Ecto neural progenitor cell (in vitro differentiated cells): ENCODE data around the gene MAD2L1BP.

Experiments
- DNase-seq: peaks from one replicate; pipeline ENCODE4 v3.0.0-alpha.2; 2018; ENCODE audit warnings: low spot score

The MAD2L1BP gene

DNA sequence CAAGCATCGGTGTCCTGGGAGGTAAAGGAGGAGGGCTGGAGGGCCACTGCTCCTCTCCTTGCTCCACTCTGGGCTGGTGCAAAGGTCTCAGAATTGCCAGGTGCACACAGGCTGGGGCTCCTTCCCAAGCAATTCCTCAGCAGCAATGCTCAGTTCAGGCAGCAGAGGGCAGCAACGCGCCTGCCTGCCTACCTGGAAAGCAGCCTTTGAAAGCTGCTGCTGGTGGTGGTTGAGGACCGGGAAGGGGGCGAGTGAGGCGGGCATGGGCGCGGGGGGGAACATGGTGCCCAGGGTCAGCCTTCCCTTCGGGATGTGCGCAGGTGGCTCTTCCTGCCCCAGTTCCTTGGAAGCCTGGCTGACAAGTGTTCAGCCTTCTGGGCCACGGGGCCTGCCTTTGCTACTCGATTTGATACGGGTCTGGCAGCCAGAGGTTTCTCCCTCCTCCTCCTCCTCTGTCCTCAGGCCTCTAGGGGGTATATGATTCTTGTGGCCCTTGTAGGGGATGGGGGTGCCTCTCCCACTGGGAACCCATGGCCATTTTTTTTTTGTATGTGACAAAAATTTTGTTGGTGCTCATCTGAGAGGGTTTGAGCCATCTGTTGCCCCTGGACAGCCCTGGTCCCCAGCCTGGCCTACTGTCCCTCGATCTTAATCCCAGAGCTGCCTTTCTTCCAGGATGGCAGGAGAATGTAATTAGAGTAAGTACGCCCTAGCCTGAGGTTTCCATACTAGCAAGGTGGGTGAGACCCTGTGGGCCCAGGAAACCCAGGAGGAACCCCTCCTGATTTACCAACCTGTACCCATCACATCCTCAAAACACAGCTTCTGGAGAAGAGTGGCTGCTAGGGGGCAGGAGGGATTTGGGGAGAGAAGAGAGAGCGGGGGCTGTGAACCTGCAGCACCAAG lies 31.9 kb downstream of the MAD2L1BP start:
- DNase-seq: peak; percentile 91

DNA sequence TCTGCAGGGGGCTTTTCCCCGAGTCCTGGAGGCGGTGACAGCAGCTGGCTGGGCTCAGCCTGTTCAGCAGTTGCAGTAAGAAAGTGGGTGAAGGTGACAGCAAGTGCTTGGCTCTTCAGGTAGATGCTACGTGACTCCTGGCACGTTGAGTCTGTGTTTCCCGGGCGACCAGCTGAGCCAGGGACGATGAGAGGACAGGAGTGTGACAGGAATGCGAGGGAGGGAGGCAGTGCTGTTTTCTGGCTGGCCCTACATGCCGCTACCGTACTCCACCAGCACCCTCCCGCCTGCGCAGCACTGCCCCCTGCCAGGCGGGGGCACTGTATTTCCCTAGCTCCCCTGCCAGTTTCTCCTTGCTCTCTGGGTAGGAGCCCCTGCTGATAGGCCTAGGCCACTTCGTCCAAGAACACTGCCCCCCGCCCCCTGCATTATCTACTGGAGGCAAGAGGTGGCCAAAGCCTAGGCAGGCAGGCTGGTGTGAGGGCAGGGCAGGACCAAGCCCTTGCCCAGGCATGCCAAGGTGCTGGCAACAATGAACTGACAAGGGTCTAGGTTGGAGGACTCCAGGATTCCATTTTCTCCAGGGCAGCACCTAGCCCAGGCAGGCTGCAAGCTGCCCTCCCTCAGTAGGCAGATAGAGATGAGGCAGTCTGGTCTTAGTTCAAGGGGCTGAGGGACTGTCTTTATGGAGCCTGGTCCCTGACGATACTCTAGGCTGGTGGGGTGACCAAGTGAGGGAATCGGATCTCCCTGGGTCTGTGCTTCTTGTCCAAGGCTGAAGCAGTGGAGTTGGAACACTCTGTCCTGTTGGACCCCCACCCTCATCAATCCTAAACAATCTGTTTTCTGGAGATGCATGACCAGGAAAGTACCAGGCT lies 32.8 kb downstream of the MAD2L1BP start:
- peak; percentile 77 for DNase-seq

DNA sequence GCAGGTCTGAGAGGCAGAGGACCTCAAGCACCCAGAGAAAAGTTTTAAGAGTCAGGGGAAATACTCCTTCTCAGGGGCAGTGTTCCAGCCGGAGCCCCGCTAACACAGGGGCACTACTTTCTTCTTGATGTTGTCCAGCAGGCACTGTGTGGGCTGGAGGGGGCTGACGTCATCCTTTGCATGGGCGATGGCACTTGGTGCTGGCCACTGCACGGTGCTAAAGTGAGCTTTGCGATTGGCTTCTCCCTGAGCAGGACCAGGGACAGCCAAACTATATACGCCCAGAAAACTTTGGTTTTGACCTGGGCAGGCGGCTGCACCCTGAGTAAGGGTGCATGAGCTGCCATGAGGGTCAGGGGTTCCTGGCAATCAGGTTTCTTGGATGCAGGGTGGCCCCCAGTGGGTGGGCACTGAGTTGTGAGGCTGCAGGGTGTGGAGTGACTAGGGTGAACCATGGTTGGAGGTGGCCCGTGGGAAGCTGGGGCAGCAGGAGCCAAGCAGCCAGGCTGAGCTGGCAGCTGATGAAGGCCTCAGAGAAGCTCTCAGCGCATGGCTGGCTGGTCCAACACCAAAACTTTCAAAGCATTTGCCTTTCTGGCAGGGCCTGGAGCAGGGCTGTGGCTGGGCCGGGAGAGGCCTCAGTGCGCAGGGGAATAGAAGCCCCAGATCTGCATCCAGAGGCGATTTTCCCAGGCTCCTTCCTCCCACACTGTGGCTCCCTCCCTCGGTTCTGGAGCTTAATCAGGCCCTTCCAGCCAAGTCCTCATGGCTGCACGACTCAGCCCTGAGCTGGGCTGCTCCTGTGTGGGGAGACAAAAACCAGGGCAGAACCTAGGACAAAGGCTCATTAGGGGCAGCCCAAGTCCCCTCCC lies 33.6 kb downstream of the MAD2L1BP start:
- DNase-seq: no peak

DNA sequence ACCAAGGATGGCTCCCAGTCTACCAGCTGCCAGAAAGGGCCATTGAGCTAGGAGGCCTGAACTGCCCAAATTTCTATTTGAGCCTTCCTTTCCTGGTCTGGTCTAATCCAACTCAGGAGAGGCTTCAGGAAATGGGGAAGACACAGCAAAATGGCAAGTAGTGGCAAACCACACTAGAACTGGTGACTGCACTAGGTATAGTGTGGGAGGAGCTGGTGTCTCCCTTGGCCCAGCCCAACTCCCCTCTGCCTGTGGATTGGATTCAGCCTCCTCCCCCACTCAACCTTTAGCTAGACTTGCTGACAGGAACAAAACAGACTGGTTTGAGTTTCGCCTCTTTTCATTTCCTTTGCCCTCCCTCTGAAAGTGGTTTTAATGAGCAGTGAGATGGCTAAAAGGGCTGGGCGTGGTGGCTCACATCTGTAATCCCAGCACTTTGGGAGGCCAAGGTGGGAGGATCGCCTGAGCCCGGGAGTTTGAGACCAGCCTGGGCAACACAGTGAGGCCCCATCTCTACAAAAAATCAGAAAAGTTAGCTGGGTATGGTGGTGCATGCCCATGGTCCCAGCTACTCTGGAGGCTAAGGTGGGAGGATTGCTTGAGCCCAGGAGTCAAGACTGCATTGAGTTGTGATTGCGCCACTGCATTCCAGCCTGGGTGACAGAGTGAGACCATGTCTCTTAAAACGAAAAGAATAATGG lies 34.4 kb downstream of the MAD2L1BP start:
- DNase-seq: no peak

DNA sequence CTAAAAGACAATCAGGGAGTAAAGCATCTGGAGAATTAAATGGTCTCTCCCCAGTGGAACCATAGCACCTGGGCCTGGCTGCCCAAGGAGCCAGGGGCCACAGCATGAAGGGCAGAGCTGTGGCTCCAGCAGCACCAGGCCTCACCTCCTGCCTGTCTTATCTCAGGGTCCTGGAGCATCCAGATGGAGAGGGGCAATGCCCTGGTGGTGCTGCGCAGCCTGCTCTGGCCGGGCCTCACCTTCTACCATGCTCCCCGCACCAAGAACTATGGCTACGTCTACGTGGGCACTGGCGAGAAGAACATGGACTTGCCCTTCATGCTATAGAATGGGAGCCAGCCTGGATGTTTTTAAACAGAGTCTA lies 35.0 kb downstream of the MAD2L1BP start:
- no peak for DNase-seq

DNA sequence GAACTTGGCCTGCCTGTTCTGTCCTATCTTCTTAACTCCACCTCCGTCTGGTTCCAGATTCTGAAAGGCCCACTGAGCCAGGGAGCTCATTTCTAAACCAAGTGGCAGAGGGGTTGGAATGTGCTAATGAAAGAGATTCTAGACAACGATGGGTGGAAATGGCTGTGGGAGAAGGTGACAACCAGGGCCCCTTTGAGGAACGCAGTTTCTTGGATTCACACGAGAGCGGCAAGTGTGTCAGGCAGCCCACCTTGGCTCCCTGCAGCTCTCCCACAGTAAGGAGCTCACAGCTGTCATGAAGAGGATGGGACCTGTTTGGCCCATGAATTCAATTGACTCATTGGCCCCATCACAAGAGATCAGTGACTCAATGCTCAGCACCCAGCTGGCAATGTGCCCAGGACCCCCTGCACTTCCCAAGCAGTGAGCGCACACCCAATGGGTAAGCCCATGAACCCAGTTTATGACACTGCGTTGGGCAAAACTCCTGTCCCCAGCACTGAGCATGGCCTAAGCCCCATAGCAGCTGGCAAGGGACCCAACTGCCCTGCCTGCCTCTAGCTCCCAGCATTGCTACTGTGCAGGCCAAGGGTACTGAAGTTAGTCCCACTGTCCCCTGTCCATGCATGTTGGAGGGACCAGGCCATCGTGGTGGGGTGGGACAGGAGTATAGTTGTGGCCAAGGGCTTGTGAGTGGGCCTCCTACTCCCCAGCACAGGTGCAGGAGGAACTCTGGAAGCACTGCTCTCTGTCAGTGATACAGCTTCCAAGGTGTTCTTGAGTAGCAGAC lies 35.6 kb downstream of the MAD2L1BP start:
- no peak for DNase-seq

DNA sequence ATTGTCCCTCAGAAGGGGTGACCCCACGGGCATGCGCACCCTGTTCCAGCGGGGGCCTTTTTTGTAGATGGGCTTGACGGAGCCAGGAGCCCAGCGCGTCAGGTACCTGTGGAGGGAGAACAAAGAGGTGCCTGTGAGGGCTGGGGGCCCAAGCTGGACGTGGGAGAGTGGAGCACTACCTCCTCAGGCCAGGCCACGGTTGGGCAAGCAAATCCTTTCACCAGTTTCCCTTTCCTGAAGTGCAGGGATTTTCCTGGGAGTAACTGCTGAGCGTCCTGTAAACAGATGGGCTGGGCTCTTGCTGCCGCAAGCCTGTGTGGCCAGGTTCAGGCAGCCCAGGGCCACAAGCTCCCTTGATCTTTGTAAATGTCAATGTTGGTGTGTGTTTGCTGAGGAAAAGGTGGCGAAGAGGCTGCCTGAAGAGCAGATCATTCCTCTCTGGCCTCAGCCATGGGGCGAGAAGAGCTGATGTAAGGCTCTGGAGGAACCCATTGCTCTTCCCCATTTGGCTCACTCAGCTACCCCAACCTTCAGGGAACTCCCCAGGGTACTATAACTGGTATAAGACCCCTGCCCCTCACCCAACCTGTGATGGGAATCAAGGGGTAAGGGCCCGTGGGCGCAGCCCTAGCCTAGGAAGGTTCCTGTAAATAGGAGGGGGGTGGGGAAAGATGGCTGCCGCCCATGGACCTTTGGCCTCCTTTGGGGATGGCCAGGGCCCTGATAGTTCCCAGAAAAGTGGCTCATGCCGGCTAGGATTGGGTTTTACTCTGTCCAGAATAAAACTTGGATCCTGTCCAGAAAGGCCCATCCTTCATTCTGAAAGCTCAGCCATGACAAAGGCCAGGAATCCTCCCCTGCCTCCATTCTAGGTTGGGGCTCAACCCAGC lies 36.4 kb downstream of the MAD2L1BP start:
- no peak for DNase-seq

DNA sequence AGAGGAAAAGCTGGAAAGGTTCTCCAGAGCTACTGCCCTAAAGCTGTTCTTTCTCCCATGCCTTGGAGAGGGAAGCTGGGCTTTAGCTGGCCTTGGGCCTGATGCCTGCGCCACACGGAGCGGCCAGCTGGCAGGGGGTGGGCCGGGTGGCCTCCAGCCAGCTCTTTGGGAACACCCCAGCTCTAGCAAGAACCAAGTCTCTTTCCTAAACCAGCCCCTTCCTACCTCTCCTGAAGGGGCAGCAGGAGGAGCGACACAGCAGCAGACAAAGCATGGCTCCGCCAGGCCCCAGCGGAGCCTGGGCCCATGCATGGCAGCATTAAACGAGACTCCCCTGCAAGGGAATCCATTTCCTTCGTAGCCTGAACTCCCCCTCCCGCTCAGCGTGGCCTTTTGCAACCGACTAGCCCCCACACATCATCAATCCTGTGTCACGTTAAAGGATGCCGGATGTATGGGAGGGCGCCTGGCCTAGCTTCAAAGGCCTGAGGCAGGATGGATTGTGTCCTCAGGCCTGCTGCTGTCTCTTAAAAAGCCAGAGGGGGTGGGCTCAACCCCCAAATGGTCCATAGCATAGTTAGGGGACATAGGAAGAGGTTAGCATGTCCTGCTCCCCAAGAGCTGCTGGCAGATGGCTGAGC lies 37.9 kb downstream of the MAD2L1BP start:
- no peak for DNase-seq

DNA sequence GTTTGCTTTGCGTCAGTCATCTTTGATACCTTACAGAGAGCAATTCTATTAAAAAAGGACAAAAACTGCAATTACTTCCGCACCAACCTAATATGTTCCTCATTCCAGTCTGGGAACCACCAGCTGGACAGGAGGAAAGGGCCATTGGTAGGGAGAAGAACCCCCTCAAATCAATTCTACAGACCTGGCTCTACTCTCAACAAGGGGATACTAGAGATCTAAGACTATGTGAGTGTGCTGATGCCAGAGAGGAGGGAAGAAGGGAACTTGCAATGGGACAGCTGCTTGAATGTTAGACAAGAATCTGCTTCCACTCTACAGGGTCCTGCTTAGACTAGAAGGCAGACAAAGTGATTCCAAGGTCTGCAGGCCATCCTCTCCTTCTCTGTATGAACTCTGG lies 38.7 kb downstream of the MAD2L1BP start:
- no peak for DNase-seq

DNA sequence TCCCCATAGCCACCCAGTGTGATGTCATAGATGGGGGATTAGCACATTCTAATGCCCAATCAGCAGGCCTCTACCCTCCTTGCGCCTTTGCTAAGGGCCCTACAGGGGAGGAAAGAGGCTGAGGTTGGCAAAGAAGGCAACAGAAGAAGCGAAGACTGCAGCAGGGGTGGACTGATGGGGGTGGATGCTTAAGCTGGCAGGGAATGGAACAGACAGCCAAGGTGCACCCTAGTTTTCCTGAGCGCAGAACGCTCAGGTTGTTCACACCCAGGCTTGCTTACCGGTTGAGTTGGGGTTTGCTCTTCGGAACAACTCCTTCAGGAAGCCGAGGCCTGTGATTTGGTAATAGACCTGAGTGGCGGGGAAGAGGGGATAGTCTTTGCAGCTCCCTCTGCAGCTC lies 39.3 kb downstream of the MAD2L1BP start:
- no peak for DNase-seq

DNA sequence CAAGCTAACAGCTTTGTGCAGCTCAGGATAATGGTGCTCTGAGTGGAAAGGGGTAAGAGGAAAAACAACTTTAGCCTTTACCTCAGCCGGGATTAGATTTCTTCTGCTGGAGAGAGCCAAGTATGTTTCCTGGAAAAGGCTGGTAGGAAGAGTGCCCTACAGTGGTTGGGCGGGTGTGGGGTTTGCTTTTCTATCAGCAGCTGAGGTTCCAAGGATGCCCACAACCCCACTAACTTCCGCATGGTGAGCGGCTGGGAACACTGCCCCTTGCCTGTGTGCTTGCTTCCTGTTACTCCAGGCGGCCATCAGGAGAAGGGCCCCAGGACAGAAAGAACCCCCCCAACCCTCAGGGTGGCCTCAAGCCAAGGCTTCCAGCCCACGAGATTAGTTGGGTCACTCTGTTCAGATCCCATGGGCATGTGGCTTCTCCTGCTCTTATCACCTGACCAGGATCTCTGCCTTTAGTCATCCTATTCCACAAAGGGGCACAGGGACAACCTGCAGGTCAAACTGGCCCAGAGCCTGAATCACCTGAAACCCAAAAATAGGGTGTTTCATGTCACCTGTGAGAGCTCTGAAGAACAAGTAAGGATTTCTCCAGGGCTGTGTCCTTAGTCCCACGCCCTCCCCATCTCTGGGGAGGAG lies 41.4 kb downstream of the MAD2L1BP start:
- no peak for DNase-seq

DNA sequence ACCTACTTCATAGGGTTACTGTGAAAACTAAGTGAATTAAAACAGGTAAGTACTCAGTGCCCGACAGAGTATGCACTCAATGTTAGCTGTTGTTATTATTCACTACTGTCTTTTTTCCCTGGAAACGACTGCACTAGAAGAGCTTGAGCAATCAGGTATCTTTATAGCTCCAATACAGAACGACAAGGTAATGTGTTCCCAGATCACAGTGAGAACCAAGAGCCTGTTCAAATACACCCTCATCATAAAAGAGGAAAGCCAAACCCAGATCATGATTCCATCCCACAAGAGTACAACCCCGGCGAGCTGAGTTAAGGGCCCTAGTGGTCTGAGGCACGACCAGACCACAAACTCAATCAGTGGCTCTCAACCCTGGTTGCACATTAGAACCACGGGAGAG lies 42.1 kb downstream of the MAD2L1BP start:
- no peak for DNase-seq

DNA sequence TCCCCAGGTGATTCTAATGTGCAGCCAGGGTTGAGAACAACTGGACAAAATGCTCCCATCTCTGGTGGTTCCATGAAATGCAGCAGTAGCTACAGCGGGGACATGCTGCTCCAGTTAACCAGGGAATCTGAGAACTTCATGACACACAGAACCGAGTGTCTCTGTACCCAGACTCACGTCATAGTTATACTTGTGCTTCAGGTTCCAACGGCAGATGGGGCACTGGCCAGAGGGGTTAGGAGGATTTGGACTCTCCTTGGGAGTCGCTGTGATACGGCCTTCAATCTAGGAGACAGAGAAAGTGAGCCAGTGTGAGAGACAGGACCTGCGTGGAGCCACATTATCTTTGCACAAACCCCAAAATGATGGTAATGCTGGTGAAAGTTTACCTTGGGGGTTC lies 42.7 kb downstream of the MAD2L1BP start:
- no peak for DNase-seq

DNA sequence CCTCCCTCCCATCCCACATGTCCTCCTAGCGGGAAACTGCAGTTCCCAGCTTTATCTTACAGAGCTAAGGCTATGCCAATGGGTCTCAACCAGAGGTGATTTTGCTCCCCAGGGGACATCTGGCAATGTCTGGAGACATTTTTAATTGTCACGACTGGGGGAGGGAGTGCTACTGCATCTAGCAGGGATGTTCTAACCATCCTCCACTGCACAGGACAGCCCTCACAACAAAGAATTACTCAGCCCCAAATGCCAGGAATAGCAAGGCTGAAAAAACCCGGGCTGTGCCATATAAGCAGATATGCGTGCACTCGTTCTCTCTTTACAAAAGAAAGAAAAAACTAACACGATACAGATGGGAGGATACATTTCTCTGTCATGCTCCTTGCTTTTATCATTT lies 43.4 kb downstream of the MAD2L1BP start:
- DNase-seq: no peak

DNA sequence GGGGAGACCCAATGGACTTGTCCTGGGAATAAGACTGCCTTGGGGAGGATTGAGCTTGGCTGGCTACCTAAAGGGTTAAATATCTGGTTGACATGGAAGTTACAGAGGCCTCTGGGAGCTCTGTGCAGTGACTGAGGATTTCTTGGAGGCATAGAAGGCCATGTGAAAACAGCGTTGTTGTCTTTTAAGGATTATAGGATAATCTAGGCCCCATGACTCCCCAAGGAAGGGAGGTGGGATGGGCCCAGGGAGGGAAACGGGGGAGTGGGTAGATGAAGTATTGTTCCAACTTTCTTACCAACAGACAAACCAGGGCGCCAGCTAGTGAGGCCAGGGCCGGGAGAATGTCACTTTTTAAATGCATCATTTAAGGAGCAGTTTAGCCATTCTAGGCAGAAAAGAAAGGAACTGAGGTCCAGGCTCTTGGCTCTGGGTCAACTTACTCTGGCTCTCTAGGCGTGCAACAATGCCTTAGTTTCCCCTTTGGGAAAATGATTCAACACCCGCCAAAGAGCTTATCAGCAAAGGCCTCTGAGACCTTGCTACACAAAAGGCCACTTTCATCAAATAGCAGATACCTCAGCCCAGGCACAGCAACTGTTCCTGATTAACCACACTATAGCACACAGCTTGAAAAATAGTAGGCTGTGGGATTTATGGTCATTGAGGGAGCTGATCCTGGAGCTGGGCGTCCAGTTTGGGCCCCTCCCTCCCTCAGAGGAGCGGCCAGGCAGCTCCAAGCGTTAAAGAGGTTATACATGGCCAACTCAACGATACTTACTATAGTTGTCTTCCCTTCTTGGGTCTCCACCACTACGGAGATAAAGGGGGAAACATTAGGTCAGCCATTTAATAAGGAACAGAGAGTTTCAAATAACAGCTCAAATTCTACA lies 44.9 kb downstream of the MAD2L1BP start:
- DNase-seq: no peak

DNA sequence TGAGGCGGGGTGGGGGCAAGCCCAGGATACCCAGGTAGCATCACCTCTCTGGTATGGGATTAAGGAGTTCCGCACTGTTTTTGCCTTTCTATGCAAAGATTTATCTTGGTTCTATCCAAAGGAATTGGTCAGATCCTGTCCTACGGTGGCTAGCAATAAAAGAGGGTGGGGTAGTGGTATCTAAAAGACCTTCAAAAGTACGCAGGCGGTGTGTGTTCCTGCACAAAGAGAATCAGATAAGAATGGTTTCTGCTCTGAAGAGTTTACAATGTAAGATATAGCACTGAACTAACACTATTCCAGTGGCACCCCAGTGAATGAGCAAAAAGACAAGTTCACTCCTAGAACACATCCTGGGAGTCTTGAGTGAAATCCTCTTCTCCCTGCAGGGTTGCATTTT lies 45.7 kb downstream of the MAD2L1BP start:
- no peak for DNase-seq

DNA sequence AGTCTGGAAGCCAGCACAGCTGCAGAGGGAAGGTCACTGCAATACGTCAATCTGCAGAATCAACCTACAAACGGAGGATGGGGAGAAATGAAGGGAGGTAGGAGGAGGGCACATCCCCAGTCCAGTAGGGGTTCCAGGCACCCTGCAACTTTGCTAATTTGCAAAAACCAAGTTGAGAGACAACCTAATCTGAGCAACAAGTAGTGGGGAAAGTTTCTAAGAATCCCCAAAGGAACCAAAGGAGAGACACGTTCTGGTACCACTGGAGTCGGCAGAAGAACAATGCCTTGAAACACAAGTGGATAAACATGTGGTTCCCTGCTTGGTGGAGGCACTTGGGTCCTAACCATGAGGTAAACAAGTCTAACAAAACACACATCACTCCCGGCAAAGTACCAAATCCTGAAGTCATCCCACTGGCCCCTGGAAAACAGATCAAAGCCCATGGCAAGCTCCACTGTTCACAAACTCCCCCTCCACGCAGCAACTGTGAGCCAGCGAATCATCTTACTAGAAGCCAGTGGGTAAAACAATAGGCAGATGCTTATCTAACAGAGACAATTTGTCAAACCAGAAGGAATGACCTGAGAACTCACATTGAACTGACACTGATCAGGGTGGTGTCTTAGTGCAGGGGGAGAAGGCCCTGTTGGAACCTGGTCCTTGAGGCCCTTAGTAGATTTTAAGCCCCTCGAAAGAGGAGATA lies 47.2 kb downstream of the MAD2L1BP start:
- DNase-seq: no peak
